NOMO-1 treated with dmso at 0.1 percent for 144 hours (cell line): ENCODE data around the gene SEPTIN1.

Source experiments
- DNase-seq: peaks from one replicate; lab custom pipeline; 2025; ENCODE audit not compliant: unreplicated experiment; lab: John Stamatoyannopoulos, UW

The SEPTIN1 gene

GRCh38 chr16:30377050-30377811 is 5.1 kb downstream of the SEPTIN1 start:
- DNase-seq: peak; percentile 67

GRCh38 chr16:30376461-30376902 is 5.9 kb downstream of the SEPTIN1 start:
- no peak for DNase-seq

GRCh38 chr16:30375864-30376263 is 6.5 kb downstream of the SEPTIN1 start:
- DNase-seq: no peak

GRCh38 chr16:30374538-30374937 is 7.8 kb downstream of the SEPTIN1 start, which contains the start of gene MYL11:
TSS of gene MYL11 (plus strand) at chr16:30374802. CDS start at chr16:30374858, 56 bp downstream.
- DNase-seq: no peak

GRCh38 chr16:30372725-30373124 is 9.6 kb downstream of the SEPTIN1 start:
- no peak for DNase-seq

- DNase-seq: no peak
Observed at GRCh38 chr16:30372038-30372712, 10.2 kb downstream of the SEPTIN1 start.

GRCh38 chr16:30371248-30371816 is 11.0 kb downstream of the SEPTIN1 start:
- no peak for DNase-seq

GRCh38 chr16:30370456-30371247 is 11.7 kb downstream of the SEPTIN1 start, which contains the start of gene TBC1D10B:
TSS of gene TBC1D10B (minus strand) at chr16:30370494. CDS start at chr16:30370183, 311 bp downstream.
- peak; percentile 100 for DNase-seq

GRCh38 chr16:30369938-30370455 is 12.4 kb downstream of the SEPTIN1 start:
- DNase-seq: no peak

- DNase-seq: no peak
Observed at GRCh38 chr16:30369091-30369937, 13.0 kb downstream of the SEPTIN1 start.

GRCh38 chr16:30368792-30369090 is 13.6 kb downstream of the SEPTIN1 start:
- no peak for DNase-seq

GRCh38 chr16:30368122-30368791 is 14.1 kb downstream of the SEPTIN1 start:
- peak; percentile 40 for DNase-seq

- no peak for DNase-seq
Observed at GRCh38 chr16:30367349-30368009, 14.9 kb downstream of the SEPTIN1 start.

GRCh38 chr16:30366511-30366910 is 15.8 kb downstream of the SEPTIN1 start:
- no peak for DNase-seq

GRCh38 chr16:30365200-30365599 is 17.2 kb downstream of the SEPTIN1 start:
- DNase-seq: no peak

- no peak for DNase-seq
Observed at GRCh38 chr16:30361180-30361579, 21.2 kb downstream of the SEPTIN1 start.

GRCh38 chr16:30359871-30360170 is 22.5 kb downstream of the SEPTIN1 start:
- DNase-seq: no peak

GRCh38 chr16:30358990-30359870 is 23.1 kb downstream of the SEPTIN1 start:
- DNase-seq: no peak
